ENCODE results near the gene LSM2.
"Not testable (repeated sequence)": the region's sequence is repeated elsewhere in the genome, so short reads cannot be mapped to it uniquely, and the experiment has no call there.

LSM2 gene

DNA sequence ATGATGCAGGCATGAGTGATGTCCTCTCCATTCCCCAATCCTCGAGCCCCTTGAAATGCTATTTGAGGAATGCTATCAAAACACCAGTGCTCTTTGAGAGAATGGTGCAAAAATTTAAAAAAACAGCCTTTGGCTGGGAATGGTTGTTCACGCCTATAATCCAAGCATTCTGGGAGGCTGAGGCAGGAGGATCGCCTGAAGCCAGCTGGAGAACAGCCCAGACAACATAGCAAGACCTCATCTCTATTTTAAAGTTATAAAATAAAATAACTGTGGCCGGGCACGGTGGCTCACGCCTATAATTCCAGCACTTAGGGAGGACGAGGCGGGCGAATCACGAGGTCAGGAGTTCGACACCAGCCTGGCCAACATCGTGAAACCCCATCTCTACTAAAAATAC is 7.0 kb downstream of the LSM2 start:
- DNase-seq (ENCODE audit: insufficient read length, low spot score) (no peak), FAIRE-seq (no peak)

DNA sequence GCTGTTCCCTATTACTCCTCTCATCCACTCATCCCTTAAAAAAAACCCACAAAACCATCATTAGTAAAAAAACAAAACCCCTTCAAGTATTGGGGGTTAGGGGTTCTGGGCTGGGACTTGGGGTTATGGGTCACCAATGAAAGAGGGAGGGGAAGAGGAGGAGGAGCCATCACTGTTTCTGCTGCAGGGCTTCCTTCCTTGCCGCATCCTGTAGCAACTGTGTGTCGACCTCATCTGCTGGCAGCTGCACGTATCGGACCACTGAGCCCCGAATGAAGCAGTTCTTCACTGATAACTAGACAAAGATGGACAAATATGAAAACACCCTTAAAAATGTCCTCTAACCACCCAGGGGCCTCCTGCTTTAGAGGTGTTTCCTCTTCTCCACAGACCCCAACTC is 9.2 kb downstream of the LSM2 start:
- peak; percentile 4 for FAIRE-seq

DNA sequence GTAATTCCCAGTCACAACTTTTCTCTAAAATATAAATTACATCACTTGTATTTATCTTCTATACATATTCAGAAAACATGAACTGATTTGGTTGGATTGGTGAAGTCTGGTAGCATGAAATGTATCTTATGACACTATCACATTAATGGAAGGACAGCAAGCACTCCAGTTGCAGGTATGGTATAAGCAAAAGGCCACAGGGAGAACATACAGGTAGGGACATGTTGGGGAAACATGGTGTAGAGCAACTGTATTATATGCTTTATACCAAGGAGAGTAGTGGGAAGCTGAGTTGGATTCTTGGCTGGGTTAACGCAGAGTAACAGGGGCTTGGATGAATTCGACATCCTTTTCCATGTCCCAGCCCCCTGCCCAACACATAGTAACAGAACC is 9.8 kb downstream of the LSM2 start:
- DNase-seq (ENCODE audit: insufficient read length, low spot score) = no peak
- FAIRE-seq = no peak

More for the DNA sequence above, 9.2 kb downstream of the LSM2 start:
- no peak for DNase-seq (ENCODE audit: insufficient read length, low spot score)

DNA sequence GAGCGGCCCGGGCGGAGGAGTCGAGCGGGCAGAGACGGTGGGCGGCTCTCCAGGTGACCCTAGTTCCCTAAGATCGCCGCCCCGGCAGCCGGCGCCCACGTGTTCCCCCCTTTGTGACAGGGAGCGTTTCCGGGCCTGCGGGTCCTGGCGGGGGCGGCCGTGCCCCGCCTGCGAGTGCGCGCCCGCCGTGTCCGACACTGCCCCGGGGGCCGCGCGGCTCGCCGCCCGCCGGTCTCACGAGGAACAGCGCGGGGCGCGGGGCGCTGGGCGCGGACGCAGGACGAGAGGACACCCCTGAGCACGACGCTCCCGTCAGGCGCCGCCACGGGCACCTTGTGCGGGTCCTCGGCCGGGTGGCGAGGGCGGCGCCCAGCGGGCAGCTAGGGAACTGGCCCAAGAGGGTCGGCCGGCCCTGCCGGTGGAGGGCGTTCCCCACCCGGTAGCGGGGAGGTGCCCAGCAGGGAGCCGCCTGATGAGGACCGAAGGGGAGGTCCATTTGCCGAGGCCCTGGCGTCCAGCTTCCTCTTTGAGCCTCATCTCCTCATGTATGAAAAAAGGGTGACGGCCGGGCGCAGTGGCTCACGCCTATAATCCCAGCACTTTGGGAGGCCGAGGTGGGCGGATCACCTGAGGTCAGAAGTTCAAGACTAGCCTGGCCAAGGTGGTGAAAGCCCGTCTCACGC is 11.0 kb downstream of the LSM2 start, which contains the start of gene VARS1:
Gene VARS1 (minus strand): TSS at position 137 of the 683 bp plus-strand sequence. CDS start 535 bp downstream, outside the sequence.
- DNase-seq (ENCODE audit: insufficient read length, low spot score) (peak; percentile 89), FAIRE-seq (peak; percentile 67)

DNA sequence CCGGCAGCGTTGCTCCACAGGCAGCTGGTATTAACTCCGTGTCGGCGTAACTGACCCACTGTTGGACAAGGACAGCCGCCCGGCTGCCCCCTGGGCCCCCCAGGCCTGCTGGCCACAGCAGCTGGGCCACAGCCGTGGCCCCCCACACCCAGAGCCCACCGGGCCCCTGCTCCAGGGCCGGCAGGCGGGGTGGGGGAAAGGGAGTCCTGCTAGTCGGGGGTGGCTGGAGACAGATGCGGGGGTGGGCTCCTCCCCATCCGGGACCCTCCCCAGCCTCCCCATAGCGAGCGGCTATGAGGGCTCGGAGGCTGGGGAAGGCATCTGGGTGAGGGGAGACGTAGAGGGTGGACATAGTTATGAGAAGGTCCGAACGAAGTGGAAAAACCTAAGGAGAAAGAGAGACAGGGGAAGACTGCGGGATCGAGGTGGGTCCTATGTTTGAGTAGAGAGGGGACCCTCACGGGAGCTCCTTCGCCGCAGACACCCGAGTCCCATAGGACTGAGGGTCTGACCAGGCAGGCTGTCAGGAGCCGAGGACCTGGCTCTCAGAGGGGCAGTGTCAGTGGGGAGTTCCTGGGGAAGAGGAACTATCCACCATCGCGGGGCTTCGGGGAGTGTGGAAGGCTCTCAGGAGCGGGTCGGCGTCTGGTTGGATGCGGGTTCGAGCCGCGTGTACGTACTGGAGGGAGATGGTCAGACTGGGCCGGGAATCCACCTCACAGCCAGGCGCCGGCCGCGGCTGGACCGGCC is 11.7 kb downstream of the LSM2 start:
- DNase-seq (ENCODE audit: insufficient read length, low spot score) (no peak), FAIRE-seq (peak; percentile 4)

DNA sequence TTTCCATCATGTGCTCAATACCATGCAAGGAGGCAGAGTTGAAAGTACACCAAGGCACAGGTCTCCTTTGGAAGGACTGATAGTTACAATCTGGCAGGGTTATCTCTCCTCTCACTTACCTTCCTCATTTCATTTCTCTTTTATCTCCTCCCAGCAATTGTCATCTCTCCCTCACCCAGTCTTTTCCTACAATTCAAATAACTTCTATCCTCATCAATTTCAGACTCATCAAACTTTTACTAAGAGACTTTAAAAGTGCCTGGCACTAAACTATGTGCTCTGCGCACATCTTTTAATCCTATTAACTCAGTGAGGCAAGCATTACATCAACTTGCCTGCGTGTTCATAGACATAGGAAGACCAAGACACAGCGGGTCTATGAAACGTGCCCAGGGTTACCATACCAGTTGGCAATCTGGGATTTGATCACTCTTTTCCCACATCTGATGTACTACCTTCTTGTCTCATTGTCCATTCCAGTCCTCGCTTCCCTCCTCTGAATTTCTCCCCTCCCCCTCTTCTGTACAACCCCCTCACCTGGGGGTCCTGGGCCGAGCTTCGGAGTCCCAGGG is 12.4 kb downstream of the LSM2 start:
- DNase-seq (ENCODE audit: insufficient read length, low spot score) = no peak
- FAIRE-seq = no peak

DNA sequence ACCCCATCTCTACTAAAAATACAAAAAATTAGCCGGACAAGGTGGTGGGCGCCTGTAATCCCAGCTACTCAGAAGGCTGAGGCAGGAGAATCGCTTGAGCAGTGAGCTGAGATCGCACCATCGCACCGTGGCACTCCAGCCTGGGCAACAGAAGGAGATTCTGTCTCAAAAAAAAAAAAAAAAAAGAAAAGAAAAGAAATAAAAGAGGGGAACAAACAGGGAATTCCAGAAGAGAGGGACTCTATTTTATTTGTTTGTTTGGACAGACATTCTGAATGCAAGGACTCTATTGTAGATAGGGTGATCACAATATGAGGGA is 12.9 kb downstream of the LSM2 start:
- FAIRE-seq; DNase-seq (ENCODE audit: insufficient read length, low spot score): not testable (repeated sequence)

DNA sequence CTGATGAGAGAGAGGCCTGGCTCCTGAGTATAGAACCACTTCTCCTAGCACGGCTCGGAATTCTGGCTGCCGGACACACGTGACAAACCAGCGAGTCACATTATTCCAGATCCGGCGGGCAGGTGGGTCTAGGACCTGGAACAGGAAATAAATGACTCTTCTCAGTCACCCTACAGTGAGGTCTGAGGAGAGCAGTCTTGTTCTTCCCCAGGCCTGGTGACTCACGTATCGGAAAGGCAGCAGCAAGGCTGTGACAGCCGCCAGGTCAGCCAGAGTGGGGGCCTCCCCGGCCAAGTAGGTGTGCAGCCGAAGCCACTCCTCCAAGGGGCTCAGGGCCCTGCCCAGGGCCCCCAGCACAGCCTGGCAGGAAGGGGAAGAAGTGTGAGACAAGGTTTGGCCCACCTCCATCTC is 14.0 kb downstream of the LSM2 start:
- DNase-seq (ENCODE audit: insufficient read length, low spot score) (no peak), FAIRE-seq (no peak)

DNA sequence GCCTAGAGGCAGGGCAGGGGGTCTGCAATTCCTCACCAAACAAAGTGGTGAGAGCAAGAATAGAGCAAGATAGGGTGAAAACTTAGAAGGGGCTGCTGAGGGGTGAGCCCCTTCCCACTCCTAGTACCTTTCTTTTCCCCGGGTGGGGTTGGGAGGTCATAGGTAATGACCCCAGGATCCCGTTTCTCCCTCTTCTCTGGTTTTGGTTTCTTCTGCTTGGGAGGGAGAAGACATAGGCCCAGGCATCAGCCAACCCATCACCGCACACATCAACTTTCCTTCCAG is 14.7 kb downstream of the LSM2 start:
- FAIRE-seq = no peak
- DNase-seq (ENCODE audit: insufficient read length, low spot score) = no peak

DNA sequence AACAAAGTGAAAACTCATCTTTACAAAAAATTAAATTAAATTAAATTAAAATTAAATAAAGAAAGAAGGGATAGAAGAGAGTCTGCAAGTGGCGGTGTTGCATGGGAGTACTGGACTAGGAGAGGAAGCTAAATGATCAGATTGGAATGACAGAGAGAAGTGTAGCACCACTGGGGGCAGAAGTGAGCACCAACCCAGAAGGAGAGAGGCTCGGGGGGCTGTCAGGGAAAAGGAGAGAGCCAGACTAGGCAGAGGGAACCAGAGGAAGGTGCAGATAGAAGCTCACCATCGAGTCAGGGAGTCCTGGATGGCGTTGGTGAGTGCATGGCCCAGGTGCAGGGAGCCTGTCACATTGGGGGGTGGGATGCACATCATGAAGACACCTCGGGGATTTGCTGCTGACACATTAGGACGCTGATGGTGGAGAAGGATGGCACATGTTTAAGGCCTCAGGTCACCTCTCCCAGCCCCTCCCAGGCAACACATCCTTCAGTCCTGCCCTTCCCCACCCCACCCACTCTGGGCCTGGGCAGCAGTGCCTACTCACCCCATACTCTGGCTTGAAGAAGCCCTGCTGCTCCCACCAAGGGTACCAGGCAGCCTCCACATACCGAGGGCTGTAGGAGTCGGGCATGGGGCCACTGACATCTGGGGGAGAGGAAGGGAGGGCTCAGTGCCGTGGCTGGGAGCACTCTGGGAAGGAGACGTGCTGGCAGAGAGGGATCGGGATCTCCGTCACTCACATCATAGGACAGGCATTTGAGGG is 15.3 kb downstream of the LSM2 start:
- FAIRE-seq = peak; percentile 68
- DNase-seq (ENCODE audit: insufficient read length, low spot score) = no peak

DNA sequence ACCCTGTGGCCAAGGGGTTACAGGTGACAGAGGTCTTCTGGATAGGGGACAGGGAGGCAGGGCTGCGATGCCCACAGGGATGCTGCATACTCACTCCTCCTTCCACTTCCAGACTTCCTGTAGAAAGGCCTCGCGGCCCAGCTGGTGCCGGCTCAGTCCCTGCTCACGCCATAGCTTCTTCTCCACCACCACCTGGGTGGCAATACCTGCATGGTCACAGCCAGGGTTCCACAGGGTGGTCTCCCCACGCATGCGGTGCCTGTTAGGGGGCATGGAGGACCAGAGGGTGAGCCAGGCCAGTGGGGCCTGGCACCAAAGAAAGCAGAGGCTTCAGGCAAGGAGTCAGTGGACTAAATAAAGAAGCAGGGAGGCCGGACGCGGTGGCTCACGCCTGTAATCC is 21.3 kb downstream of the LSM2 start:
- no peak for FAIRE-seq

DNA sequence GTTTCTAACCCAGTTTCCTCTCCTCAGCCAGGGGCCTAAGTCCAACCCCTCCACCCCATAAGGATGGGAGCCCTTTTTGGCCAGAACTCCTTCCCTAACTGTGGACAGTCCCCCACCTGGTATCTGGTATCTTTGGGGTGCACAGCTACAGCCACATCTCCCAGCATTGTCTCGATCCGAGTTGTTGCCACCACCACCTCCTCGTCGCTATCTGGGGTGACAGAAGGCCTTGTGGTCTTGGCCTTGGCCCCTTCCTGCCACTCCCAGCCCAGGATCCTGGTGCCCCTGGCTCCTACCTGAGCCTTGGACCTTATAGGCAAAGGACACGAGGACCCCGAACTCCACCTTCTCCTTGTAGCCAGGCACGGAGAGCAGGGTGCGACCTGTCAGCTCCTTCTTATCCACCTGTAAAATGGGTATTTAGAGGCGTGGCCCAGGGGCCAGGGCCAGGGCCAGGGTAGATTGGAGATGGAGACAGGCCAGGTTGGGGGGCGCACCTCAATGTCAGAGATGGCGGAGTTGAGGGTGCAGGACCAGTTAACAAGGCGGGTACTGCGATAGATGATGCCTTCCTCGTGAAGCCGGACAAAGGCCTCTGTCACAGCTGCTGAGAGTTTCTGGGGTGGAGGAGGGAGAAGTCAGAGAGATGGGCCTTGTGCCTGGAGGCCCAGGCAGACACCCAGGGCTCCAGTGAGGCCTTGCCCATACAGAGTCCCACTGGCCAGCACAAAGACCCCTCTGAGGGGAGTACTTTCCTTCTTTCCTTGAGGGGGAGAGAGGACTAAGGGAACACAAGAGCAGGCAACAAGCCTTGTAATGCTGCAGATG is 22.5 kb downstream of the LSM2 start:
- no peak for FAIRE-seq

More for the DNA sequence above, 21.3 kb downstream of the LSM2 start:
- no peak for DNase-seq (ENCODE audit: insufficient read length, low spot score)

DNA sequence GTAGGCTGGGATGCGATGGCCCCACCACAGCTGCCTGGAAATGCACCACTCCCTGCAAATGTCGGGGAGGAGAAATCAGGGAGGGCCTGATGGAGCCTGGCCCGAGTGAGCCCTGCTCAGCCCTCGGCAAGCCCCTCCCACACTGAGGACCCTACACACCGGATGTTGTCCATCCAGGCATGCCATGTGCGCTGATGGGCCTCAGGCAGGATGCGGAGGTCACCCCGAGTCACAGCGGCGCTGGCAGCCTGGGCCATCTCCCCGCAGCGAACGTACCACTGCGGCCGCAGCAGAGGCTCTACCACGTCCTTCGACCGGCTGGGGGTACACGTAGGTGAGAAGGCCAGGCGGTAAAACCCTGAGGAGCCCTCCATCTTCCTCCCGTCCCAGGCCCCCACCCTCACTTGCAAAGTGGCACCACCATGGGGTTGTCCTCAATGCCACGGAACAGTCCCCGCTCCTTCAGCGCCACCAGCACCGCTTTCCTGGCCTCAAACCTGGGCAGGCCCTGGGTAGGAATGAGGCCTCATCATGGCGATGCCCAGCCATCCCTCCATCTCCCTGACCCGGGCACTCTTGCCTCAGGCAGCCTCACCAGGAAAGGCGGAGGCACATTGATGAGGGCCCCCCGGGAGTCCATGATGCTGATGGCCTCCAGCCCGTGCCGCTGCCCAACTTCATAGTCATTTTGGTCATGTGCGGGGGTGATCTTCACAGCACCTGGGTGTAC is 24.5 kb downstream of the LSM2 start:
- no peak for DNase-seq (ENCODE audit: insufficient read length, low spot score)
- no peak for FAIRE-seq

More for the DNA sequence above, 22.5 kb downstream of the LSM2 start:
- DNase-seq (ENCODE audit: insufficient read length, low spot score) = no peak

DNA sequence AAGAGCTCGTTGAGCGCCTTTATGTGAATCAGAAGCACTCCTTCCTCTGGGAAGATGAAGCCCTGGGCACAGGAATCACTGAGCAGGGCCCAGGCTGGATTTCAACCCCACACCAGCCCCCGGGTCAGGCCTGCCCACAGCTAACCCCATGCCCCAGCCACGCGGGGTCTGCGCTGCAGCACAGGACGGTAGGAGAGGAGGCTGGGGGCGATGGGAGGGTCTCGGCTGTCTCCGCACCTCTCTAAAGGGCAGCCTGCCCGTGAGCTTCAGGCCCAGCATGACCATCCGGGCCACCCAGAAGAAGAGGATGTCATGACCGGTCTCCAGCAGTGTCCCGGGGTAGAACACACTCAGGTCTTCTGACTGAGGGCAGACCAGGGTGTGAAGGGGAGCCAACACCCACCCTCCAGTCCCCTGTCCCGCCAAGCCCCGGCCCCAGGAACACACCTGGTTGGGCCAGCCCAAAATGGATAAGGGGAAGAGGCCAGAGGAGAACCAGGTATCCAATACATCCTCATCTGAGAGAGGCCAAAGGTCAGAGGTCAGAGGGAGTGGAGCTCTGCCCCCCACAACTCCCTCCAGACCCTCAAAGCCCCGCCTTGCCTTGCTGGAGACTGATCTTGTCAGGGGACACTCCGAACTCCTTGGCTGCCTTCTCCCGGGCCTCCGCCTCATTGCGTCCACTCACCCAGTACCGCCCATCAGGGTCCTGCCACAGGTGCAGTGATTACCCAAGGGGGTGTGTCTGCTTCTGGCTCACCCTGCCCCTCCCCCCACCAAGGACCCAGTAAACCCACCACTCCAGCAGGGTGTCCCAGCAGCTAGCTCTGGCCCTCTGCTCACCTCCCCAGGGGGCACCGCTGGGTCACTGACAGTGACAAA is 25.3 kb downstream of the LSM2 start:
- FAIRE-seq = no peak

DNA sequence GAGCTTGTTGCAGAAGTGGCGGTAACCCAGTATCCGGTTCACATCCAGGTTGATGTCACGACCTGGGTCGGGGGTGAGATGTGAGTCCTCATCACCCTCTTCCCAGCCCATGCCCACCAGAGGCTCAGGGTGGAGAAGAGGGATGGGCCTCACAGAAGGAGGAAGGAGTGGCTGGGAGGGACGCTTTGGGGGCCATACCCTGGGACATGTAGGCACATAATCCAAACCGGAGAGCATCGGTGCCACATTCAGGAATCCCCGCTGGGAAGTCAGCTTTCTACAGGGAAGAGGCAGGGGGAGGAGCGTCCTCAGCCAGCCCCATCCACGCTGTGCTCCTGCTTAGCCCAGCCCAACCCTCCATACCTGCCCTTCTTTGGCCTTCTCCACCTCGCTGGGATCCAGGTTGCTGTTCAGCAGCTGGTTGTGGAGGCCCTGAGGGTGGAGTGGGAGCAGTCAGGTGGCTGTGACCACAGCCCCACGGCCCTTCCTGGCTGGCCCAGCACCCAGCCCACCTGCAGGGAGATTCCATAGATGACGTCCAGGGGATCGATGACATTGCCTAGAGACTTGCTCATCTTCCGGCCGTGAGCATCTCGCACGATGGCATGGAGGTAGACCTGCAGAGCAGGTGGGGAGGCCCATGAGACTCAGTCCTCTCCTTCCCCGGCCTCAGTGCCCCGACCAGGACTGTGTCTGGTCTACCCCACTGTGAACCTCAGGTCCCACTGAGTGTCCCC is 26.1 kb downstream of the LSM2 start:
- DNase-seq (ENCODE audit: insufficient read length, low spot score) (no peak), FAIRE-seq (no peak)

More for the DNA sequence above, 25.3 kb downstream of the LSM2 start:
- no peak for DNase-seq (ENCODE audit: insufficient read length, low spot score)

DNA sequence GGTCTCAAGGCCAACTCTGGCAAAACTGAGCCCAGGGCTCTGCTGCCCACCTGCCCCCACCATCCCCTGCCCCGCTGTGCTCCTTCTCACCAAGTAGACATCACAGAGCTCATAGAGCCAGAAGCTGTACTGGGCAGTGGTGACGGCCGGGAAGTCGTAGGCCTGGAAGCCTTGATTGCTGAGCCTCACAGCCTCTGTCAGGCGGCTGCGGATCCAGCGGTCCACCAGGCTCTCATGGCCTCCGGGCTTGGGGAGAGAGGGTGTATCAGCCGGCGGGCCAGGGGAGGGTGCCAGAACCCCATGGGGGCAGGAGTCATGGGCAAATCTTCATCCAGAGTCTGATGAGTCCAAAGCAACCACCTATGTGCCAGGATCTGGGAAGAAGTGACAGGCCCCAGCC is 26.9 kb downstream of the LSM2 start:
- FAIRE-seq (no peak), DNase-seq (ENCODE audit: insufficient read length, low spot score) (no peak)

DNA sequence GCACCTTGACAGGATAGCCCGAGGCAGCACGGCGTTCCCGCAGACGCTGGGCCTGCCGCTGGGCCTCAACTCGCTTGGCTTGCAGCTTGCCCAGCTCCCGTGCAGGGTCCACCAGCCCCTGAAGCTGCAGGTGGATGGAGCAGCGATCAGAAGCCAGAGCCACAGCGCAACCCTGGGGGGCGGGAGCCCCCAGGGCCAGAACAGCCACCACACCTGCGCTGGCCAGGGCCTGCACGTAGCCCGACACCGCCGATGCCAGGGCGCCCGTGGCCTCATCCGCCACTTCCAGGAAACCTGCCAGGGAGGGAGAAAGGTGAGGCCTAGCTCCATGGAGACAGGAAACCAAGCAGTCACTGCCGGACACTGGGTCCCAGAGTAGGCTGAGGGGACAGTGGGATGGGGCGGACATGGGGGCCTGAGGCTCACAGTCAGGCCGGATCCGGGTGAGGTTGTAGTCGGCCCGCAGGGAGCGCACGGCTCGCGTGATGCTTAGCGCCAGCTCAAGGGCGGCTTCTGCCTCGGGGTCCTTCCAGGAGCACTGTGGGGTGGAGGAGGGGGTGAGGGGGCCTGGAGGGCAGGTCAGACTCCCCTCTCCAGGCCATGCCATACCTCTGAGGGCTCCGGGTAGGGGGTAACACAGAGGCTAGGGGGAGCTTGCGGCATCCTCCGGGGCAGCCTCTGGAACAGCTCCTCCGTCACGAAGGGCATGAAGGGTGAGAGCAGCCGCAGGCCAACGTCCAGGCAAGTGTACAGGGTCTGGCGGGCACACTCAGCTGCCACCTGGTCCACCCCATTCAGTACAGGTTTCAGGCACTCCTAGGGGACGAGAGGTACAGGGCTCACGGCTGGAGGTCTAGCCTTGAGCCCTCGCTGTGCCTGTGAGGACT is 27.5 kb downstream of the LSM2 start:
- DNase-seq (ENCODE audit: insufficient read length, low spot score) = no peak
- no peak for FAIRE-seq
